ENCODE results near the gene EFNA3.

Gene EFNA3

DNA sequence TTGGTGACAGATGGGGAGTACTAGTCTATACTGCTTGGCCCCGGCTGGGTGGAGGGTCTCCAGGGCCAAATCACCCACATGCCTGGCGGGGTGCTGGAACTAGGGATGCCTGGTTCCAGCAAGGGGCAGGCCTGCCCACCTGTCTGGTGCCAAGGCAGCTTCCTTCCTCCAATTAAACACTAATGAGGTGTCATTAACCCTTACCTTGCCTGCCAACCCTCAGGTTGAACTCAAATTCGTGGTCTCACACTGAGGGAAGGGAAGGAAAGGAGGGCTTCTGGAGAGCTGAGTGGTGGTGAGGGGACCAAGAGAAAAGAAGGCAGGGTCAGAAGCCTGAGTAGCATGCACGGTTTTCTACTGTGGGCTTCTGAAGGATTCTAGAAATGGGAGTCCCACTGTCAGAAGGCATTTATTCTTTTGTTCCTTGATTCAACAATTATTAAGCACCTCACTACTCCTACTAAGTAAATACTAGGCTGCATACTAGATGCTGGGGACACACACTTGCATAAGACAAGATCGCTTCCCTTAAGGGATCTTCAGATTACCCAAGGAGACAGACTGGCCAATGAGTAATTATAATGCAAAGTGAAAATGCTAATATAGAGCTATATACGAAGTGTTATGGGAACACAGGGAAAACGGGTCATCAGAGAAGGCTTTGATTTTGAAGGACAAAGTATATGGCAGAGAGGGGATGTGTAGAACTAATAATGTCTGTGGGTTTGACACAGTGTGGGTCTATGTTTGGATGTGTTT lies 5.9 kb upstream of the EFNA3 start:
- TF ChIP-seq, protein P1, sequence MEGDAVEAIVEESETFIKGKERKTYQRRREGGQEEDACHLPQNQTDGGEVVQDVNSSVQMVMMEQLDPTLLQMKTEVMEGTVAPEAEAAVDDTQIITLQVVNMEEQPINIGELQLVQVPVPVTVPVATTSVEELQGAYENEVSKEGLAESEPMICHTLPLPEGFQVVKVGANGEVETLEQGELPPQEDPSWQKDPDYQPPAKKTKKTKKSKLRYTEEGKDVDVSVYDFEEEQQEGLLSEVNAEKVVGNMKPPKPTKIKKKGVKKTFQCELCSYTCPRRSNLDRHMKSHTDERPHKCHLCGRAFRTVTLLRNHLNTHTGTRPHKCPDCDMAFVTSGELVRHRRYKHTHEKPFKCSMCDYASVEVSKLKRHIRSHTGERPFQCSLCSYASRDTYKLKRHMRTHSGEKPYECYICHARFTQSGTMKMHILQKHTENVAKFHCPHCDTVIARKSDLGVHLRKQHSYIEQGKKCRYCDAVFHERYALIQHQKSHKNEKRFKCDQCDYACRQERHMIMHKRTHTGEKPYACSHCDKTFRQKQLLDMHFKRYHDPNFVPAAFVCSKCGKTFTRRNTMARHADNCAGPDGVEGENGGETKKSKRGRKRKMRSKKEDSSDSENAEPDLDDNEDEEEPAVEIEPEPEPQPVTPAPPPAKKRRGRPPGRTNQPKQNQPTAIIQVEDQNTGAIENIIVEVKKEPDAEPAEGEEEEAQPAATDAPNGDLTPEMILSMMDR (IDR thresholded peaks at IDR 0.05): no peak
- H3K36me3 ChIP-seq: peaks cover 0 to 11% (median 0%) of the 10 kb centered on the region in 3 donors
- H3K4me3 ChIP-seq: no peak overlapping the region
- H3K4me1 ChIP-seq: peaks cover 0 to 20% (median 13%) of the 10 kb centered on the region in 4 donors
- no peak overlapping the region for H3K27ac ChIP-seq
- DNase-seq: no peak
- no peaks in the 10 kb centered on the region for H3K9me3 ChIP-seq
- intact Hi-C loops (cut with DNase I; ENCODE audit: low total_unique reads): no loop called here
- no peaks in the 10 kb centered on the region for H3K27me3 ChIP-seq

DNA sequence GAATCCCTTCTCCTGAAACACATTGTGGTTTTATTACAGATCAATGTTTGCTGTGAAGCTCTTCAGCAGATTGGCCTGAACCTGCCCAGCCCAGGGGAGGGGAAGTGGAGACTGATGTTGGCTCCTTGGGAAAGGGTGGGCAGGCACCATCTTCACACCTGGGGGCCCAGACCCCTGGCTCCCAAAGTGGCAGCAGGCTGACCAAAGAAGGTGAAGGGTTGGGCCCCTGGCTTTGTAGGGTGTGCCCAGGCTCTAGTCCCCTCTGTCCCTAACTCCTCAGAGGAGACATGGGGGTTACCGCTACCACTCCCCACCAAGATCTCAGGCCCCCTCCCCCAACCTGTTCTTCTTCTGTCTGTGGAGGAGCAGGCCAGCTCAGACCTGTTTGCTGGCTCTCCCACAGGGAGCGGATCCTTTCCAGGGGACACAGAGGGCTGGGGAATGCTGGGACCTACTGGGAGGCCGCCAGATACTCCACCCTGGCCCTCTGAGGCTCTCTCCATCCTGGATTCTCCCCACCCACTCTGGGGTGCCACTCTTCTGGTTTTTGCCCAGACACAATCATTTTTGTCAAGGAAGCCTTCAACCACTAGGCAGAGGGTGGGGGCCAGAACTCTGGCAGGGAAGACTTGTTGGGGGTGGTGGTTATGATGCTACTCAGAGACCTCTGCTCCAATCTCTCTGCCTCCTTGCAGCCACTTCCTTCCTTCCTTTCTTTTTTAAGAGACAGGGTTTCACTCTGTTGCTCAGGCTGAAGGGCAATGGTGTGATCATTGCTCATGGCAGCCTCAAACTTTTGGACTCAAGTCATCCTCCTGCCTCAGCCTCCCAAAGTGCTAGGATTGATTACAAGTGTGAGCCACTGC lies 5.0 kb upstream of the EFNA3 start:
- H3K27me3 ChIP-seq: no peaks in the 10 kb centered on the region
- H3K4me3 ChIP-seq: no peak overlapping the region
- H3K36me3 ChIP-seq: peaks cover 0 to 5% (median 0%) of the 10 kb centered on the region in 3 donors
- no peak overlapping the region for H3K27ac ChIP-seq
- TF ChIP-seq, protein P1 (IDR thresholded peaks at IDR 0.05): no peak
- no peaks in the 10 kb centered on the region for H3K9me3 ChIP-seq
- H3K4me1 ChIP-seq: peaks cover 0 to 26% (median 15%) of the 10 kb centered on the region in 4 donors
- DNase-seq: no peak
- intact Hi-C loops (cut with DNase I; ENCODE audit: low total_unique reads): no loop called here

DNA sequence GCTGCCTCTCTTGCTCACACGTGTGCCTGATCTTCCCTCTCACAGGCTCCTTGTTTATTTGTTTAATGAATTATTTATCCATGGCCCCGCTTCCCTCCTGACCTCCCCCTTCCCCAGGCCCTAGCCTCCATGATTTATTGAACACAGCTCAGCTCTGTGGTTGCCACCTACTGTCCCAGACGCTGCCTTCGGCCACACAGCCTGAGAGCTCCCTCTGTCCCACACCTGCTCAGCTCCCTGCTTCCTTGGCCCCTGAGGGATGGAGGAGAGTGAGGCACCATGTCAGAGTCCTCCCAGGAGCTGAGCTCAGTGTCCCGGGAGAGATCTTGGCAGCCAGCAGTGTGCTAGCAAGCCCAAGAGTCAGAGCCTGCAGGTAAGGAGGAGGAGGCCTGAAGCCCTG lies 3.1 kb upstream of the EFNA3 start:
- peaks cover 0 to 38% (median 29%) of the 10 kb centered on the region in 4 donors for H3K4me1 ChIP-seq
- H3K4me3 ChIP-seq: no peak overlapping the region
- no peaks in the 10 kb centered on the region for H3K9me3 ChIP-seq
- no peaks in the 10 kb centered on the region for H3K36me3 ChIP-seq
- no peak for DNase-seq
- H3K27me3 ChIP-seq: peaks cover 4 to 17% of the 10 kb centered on the region in 2 donors
- intact Hi-C loops (cut with DNase I; ENCODE audit: low total_unique reads): no loop called here
- TF ChIP-seq, protein P1 (IDR thresholded peaks at IDR 0.05): no peak
- no peak overlapping the region for H3K27ac ChIP-seq

DNA sequence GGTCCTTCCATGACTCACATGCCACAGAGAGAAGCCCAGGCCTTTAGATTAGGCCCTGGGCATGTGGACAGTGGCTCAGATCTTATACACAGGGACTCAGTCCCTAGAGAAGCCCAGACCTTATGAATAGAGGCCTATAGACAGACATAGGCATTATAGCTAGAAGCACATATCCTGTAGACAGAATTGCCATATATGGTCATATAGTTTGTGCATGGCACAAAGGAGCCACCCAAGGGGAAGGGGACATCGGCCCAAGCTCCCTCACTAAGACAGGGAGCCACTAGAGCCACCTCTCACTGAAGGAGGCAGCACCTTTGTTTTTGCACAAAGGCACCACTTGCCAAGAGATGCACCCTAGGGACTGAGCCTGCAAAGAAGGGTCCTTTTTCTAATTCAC lies 2.3 kb upstream of the EFNA3 start:
- Histone ChIP-seq H3K27ac (no peak overlapping the region), H3K9me3 (no peaks in the 10 kb centered on the region), H3K4me1 (peaks cover 0 to 40% (median 31%) of the 10 kb centered on the region in 4 donors), H3K36me3 (no peaks in the 10 kb centered on the region), H3K4me3 (no peak overlapping the region), H3K27me3 (peaks cover 9 to 26% of the 10 kb centered on the region in 2 donors)
- TF ChIP-seq, protein P1 (IDR thresholded peaks at IDR 0.05): no peak
- intact Hi-C loops (cut with DNase I; ENCODE audit: low total_unique reads): no loop called here
- no peak for DNase-seq

DNA sequence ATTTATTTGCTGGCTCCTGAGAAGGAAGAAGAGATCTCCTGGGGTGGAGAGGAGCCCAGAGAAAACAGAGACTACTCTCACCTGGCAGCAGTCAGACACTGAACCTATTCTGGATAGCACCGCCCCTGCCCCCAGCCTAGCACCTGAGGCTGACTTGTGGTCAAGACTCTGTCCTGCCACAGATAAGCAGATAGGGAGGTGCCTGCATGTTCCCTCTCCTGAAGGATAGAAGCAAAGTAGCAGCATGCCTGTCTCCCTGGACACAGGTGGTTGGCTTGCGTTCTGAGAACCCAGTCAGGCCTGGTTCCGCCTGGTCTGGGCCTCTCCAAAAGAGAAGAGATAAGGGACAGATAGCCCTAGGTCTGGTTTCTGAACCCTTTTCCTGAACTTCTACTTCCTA lies 1.3 kb upstream of the EFNA3 start:
- Histone ChIP-seq H3K36me3 (no peaks in the 10 kb centered on the region), H3K9me3 (no peaks in the 10 kb centered on the region), H3K4me3 (no peak overlapping the region), H3K4me1 (peaks cover 0 to 48% (median 39%) of the 10 kb centered on the region in 4 donors), H3K27me3 (peaks cover 9 to 36% of the 10 kb centered on the region in 2 donors), H3K27ac (no peak overlapping the region)
- DNase-seq: no peak
- TF ChIP-seq, protein P1 (IDR thresholded peaks at IDR 0.05): no peak
- intact Hi-C loops (cut with DNase I; ENCODE audit: low total_unique reads): no loop called here
